ENCODE data around the gene FIGN.

- no peak for TF ChIP-seq CTCF (IDR thresholded peaks at IDR 0.05; ENCODE audit: poor library complexity)
- no peak for TF ChIP-seq EZH2 (IDR thresholded peaks at IDR 0.05; ENCODE audit: borderline replicate concordance)
Observed at GRCh38 chr2:163617517-163617916, 118.3 kb downstream of the FIGN start.

All from hepatocyte (in vitro differentiated cells).